ENCODE results near the gene SFXN1. TPM values are rescaled to one million over a fixed set of nuclear protein-coding genes. Genes with fewer than 3 reads are reported as not detected.

Gene SFXN1
- total and polyA plus RNA-seq, 12 donors, result 14.3 to 39.6 (median 32.5) TPM

GRCh38 chr5:175487514-175488222 is 9.3 kb downstream of the SFXN1 start:
- no peak overlapping the region for H3K4me3 ChIP-seq
- H3K4me1 ChIP-seq, result peaks cover 0 to 11% (median 0%) of the 10 kb centered on the region in 9 donors
- H3K9me3 ChIP-seq, result no peaks in the 10 kb centered on the region
- intact Hi-C loops (cut with DNase I), result no loop called here
- H3K27ac ChIP-seq, result no peak overlapping the region
- 62 to 64% methylated on average over 11 of the region's 11 CpGs for WGBS, 2 donors
- DNase-seq (no peak), ATAC-seq (peak in 4 of 8 donors; percentile 31 to 49 (median 43))
- no peak for TF ChIP-seq CTCF (IDR thresholded peaks at IDR 0.05)
- peaks cover 0 to 82% (median 15%) of the 10 kb centered on the region in 9 donors for H3K36me3 ChIP-seq
- no peaks in the 10 kb centered on the region for H3K27me3 ChIP-seq

GRCh38 chr5:175489693-175490443 is 11.5 kb downstream of the SFXN1 start:
- 77 to 81% methylated on average over 6 of the region's 6 CpGs for WGBS, 2 donors
- intact Hi-C loops (cut with DNase I), result no loop called here

GRCh38 chr5:175491223-175491622 is 12.9 kb downstream of the SFXN1 start:
- DNase-seq (no peak), ATAC-seq (no peak)
- TF ChIP-seq CTCF (IDR thresholded peaks at IDR 0.05), result no peak
- H3K27me3 ChIP-seq, result no peaks in the 10 kb centered on the region
- 83 to 89% methylated on average over 6 of the region's 6 CpGs for WGBS, 2 donors
- H3K4me1 ChIP-seq, result peaks cover 0 to 11% (median 0%) of the 10 kb centered on the region in 9 donors
- H3K36me3 ChIP-seq, result peaks cover 0 to 90% (median 25%) of the 10 kb centered on the region in 9 donors
- intact Hi-C loops (cut with DNase I), result no loop called here
- no peak overlapping the region for H3K4me3 ChIP-seq
- H3K27ac ChIP-seq, result no peak overlapping the region
- H3K9me3 ChIP-seq, result no peaks in the 10 kb centered on the region

More at GRCh38 chr5:175489693-175490443, 11.5 kb downstream of the SFXN1 start:
- ATAC-seq, result no peak
- H3K9me3 ChIP-seq, result no peaks in the 10 kb centered on the region
- H3K36me3 ChIP-seq, result peaks cover 0 to 86% (median 25%) of the 10 kb centered on the region in 9 donors
- H3K27me3 ChIP-seq, result no peaks in the 10 kb centered on the region
- no peak for DNase-seq
- TF ChIP-seq CTCF (IDR thresholded peaks at IDR 0.05), result no peak
- H3K4me3 ChIP-seq, result no peak overlapping the region
- no peak overlapping the region for H3K27ac ChIP-seq
- H3K4me1 ChIP-seq, result peaks cover 0 to 11% (median 0%) of the 10 kb centered on the region in 9 donors

- no peak for ATAC-seq
- 90 to 92% methylated on average over 7 of the region's 7 CpGs for WGBS, 2 donors
- Histone ChIP-seq H3K4me1 (peaks cover 0 to 6% (median 0%) of the 10 kb centered on the region in 9 donors), H3K27ac (no peak overlapping the region), H3K27me3 (no peaks in the 10 kb centered on the region), H3K9me3 (no peaks in the 10 kb centered on the region), H3K4me3 (no peak overlapping the region), H3K36me3 (peaks cover 0 to 90% (median 25%) of the 10 kb centered on the region in 9 donors)
- intact Hi-C loops (cut with DNase I), result no loop called here
- no peak for TF ChIP-seq CTCF (IDR thresholded peaks at IDR 0.05)
- no peak for DNase-seq
These were observed 14.9 kb downstream of the SFXN1 start for GRCh38 chr5:175493260-175493659.
